Adrenal gland (tissue), 12 donors: Measurements from ENCODE around the gene MAP7D1. TPM values are rescaled to one million over a fixed set of nuclear protein-coding genes. Genes with fewer than 3 reads are reported as not detected.

Experiments
- DNase-seq, 7 donors: peaks; one replicate each; pipeline ENCODE4 v3.0.0-alpha.2; 2019 to 2020
- H3K27ac ChIP-seq, 5 donors: fragments of 200-600 bp; sonication (generic) in 4 of 5; 1 replicate in 3 of 5; 2 replicates in 2 of 5; pipeline versions ENCODE4 v1.5.1 to v1.8.0; 2016 to 2020; ENCODE audit warnings: mild to moderate bottlenecking in 1 of 5
- H3K27me3 ChIP-seq: fragments of 200-600 bp; 2 replicates; pipeline ENCODE4 v1.8.0; 2021
- H3K36me3 ChIP-seq, 2 donors: fragments of 200-600 bp; replicated peaks in 1 of 2; 1 replicate in 1 of 2; 2 replicates in 1 of 2; pipeline versions ENCODE4 v1.5.1 to v1.8.0; 2018 to 2022
- H3K4me1 ChIP-seq, 2 donors: fragments of 200-600 bp; replicated peaks in 1 of 2; 1 replicate in 1 of 2; 2 replicates in 1 of 2; pipeline versions ENCODE4 v1.5.1 to v1.8.0; 2018 to 2021
- H3K4me3 ChIP-seq, 4 donors: fragments of 200-600 bp; sonication (generic) in 3 of 4; one replicate each; pipeline ENCODE4 v1.5.1; 2016 to 2018
- H3K9me3 ChIP-seq, 3 donors: fragments of 200-600 bp; sonication (generic) in 1 of 3; replicated peaks in 1 of 3; 1 replicate in 2 of 3; 2 replicates in 1 of 3; pipeline versions ENCODE4 v1.5.1 to v1.8.0; 2016 to 2021
- CTCF ChIP-seq, 6 experiments: fragments of 450-650 bp in 4 of 6; fragments of 200-600 bp in 2 of 6; sonication (generic) in 1 of 6; IDR thresholded peaks; 1 replicate in 5 of 6; 2 replicates in 1 of 6; pipeline versions ENCODE4 v1.5.1 to v1.8.0; 2016 to 2021; ENCODE audit warnings: antibody characterized with exemption in 6 of 6, mild to moderate bottlenecking in 2 of 6, moderate library complexity in 1 of 6
- POLR2A ChIP-seq, 2 donors: fragments of 450-650 bp; IDR thresholded peaks; one replicate each; pipeline ENCODE4 v1.6.1; 2017; ENCODE audit warnings: antibody characterized with exemption in 2 of 2, mild to moderate bottlenecking in 2 of 2, moderate library complexity in 1 of 2
- WGBS, 4 donors: extraction: QIAGEN DNeasy Blood & Tissue Kit in 2 of 4; methylation state at CpG; one replicate each; pipeline versions ENCODE4 v1.1.5 to v1.1.7; 2013 to 2017; 5-methylcytosine and 5-hydroxymethylcytosine counted together
- intact Hi-C, 2 donors: fragments of 100-400 bp; cut with DNase I; formaldehyde crosslinking; loops; one replicate each; pipeline versions ENCODE4 v1.14.1 to v1.15.0; 2022 to 2023
- polyA plus RNA-seq, 3 donors: library from polyadenylated mRNA; stranded (reverse); fragments of 200-250 nt in 2 of 3; fragments of 350-450 nt in 1 of 3; fragmentation: Illumina TruSeq in 1 of 3; extraction: RNeasy Lipid Tissue Mini Kit (QIAGEN cat#74804) in 1 of 3; gene quantifications; one replicate each; pipeline ENCODE4 v1.2.3, GENCODE V29; 2013 to 2014
- total RNA-seq, 9 donors: library from RNA; depleted of rRNA in 4 of 9; stranded (reverse); fragments of >200 nt in 4 of 9; fragments of 120-200 nt in 1 of 9; fragmentation: NEBNext Ultra II Directional in 1 of 9; extraction: Animal tissue kit (Norgen Biotek cat#: 25700) in 1 of 9; gene quantifications; one replicate each; pipeline versions ENCODE4 v1.1.0 to v1.2.4, GENCODE V29; 2013 to 2023
- donor health status: healthy with polysubstance abuse.
- donor health status: Bipolar disorder and iron deficiency.
- donor health status: DM: yes; HTN: yes; CAD: no.
- donor health status: DM: no; HTN: no; CAD: no.
- donor health status: DM: no; HTN: no; CAD: no.
- donor health status: DM: yes; HTN: yes; CAD: no.

MAP7D1 gene
- total and polyA plus RNA-seq, 12 donors, result 11.8 to 121 (median 68.3) TPM

- 39 to 49% (median 44%) methylated on average over 5 to 6 of the region's 6 CpGs for WGBS, 4 donors
- no peaks in the 10 kb centered on the region for H3K9me3 ChIP-seq
- TF ChIP-seq POLR2A (IDR thresholded peaks at IDR 0.05), result no peak
- TF ChIP-seq CTCF (IDR thresholded peaks at IDR 0.05), result no peak
- no peaks in the 10 kb centered on the region for H3K36me3 ChIP-seq
- intact Hi-C loops, result loop anchor here (5.0 kb wide), 2 partner anchors 32 to 127 kb away; no protein-coding TSS in a partner anchor
- DNase-seq, result peak; percentile 42 to 76 (median 54)
- H3K4me1 ChIP-seq, result peaks cover 37 to 61% of the 10 kb centered on the region in 2 donors
- no peaks in the 10 kb centered on the region for H3K27me3 ChIP-seq
- peak overlapping the region; percentile 87 to 100 (median 95) for H3K27ac ChIP-seq
- peak overlapping the region in 3 of 4 donors; percentile 72 to 99 (median 74) for H3K4me3 ChIP-seq
These were observed 1.1 kb upstream of the MAP7D1 start for GRCh38 chr1:36154765-36155407.

- Histone ChIP-seq H3K9me3 (no peaks in the 10 kb centered on the region), H3K27ac (peak overlapping the region; percentile 82 to 100 (median 95)), H3K27me3 (no peaks in the 10 kb centered on the region), H3K36me3 (no peaks in the 10 kb centered on the region), H3K4me3 (peak overlapping the region; percentile 74 to 99 (median 95)), H3K4me1 (peaks cover 34 to 61% of the 10 kb centered on the region in 2 donors)
- TF ChIP-seq POLR2A (IDR thresholded peaks at IDR 0.05), result no peak
- no peak for TF ChIP-seq CTCF (IDR thresholded peaks at IDR 0.05)
- WGBS, 4 donors, result 0 to 7% (median 1%) methylated on average over 5 to 69 of the region's 69 CpGs
- DNase-seq, result peak; percentile 65 to 78 (median 69)
- intact Hi-C loops, result no loop called here
These were observed 562 bp downstream of the MAP7D1 start for GRCh38 chr1:36156329-36157114.

GRCh38 chr1:36157115-36157903, 1.3 kb downstream of the MAP7D1 start:
- intact Hi-C loops, result no loop called here
- Histone ChIP-seq H3K4me1 (peaks cover 41 to 58% of the 10 kb centered on the region in 2 donors), H3K27me3 (no peaks in the 10 kb centered on the region), H3K36me3 (no peaks in the 10 kb centered on the region), H3K27ac (peak overlapping the region; percentile 35 to 100 (median 95)), H3K9me3 (no peaks in the 10 kb centered on the region), H3K4me3 (peak overlapping the region; percentile 74 to 99 (median 95))
- no peak for TF ChIP-seq POLR2A (IDR thresholded peaks at IDR 0.05)
- TF ChIP-seq CTCF (IDR thresholded peaks at IDR 0.05), result no peak
- DNase-seq, result peak in 3 of 7 donors; percentile 29 to 56 (median 45)
- WGBS, 4 donors, result 4 to 19% (median 12%) methylated on average over 6 to 9 of the region's 9 CpGs
